WERI-Rb-1 (cell line): ENCODE measurements around the gene CELSR3.

Experiments
- DNase-seq: peaks from one replicate; pipeline ENCODE4 v3.0.0-alpha.2; 2020
- H3K27ac ChIP-seq: fragments of 250-450 bp; sonication (Bioruptor Pico); 2 replicates; pipeline ENCODE4 v1.5.1; 2020; ENCODE audit warnings: mild to moderate bottlenecking, moderate library complexity
- H3K27me3 ChIP-seq: fragments of 250-450 bp; sonication (Bioruptor Pico); 2 replicates; pipeline ENCODE4 v1.5.1; 2021; ENCODE audit warnings: mild to moderate bottlenecking, low read depth, moderate library complexity; ENCODE audit not compliant: insufficient read depth, severe bottlenecking
- H3K36me3 ChIP-seq: fragments of 250-450 bp; sonication (Bioruptor Pico); 2 replicates; pipeline ENCODE4 v1.5.1; 2020; ENCODE audit warnings: mild to moderate bottlenecking, moderate library complexity
- H3K4me3 ChIP-seq: 2 replicates; pipeline ENCODE4 v1.5.1; 2011; ENCODE audit warnings: low read depth, mild to moderate bottlenecking, control low read depth, low read length
- H3K9me3 ChIP-seq: fragments of 250-450 bp; sonication (Bioruptor Pico); 2 replicates; pipeline ENCODE4 v1.5.1; 2021; ENCODE audit warnings: mild to moderate bottlenecking, moderate library complexity; ENCODE audit not compliant: severe bottlenecking
- TF ChIP-seq, protein P1 (sequence below): IDR thresholded peaks from 2 replicates; pipeline ENCODE4 v1.5.1; 2011; ENCODE audit warnings: low read depth, mild to moderate bottlenecking, control low read depth, inconsistent platforms, low read length

The CELSR3 gene

DNA sequence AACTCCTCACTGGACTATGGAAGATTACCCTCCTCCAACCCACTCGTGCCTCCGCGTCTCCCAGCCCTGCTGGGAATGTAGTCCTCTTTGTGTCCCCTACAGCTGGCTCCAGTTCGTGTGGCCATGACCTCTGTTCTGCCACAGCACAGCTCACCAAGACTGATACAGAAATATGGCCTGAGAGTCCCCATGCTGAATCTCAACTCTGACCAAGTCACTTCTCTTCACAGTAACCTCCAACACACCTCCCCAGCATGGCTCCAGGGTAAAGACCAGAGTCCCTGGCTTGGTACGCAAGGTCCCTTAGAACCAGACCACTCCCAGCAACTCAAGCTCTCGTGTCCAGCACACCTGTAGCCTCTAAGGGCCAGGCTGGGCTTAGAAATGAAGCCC lies 65.3 kb downstream of the CELSR3 start:
- no peak overlapping the region; the same call in 1 of the 2 replicates for H3K27ac ChIP-seq
- H3K27me3 ChIP-seq = no peaks in the 10 kb centered on the region
- TF ChIP-seq, protein P1, sequence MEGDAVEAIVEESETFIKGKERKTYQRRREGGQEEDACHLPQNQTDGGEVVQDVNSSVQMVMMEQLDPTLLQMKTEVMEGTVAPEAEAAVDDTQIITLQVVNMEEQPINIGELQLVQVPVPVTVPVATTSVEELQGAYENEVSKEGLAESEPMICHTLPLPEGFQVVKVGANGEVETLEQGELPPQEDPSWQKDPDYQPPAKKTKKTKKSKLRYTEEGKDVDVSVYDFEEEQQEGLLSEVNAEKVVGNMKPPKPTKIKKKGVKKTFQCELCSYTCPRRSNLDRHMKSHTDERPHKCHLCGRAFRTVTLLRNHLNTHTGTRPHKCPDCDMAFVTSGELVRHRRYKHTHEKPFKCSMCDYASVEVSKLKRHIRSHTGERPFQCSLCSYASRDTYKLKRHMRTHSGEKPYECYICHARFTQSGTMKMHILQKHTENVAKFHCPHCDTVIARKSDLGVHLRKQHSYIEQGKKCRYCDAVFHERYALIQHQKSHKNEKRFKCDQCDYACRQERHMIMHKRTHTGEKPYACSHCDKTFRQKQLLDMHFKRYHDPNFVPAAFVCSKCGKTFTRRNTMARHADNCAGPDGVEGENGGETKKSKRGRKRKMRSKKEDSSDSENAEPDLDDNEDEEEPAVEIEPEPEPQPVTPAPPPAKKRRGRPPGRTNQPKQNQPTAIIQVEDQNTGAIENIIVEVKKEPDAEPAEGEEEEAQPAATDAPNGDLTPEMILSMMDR = no peak

GRCh38 chr3:48596676-48597407 lies 65.8 kb downstream of the CELSR3 start:
- no peak overlapping the region for H3K4me3 ChIP-seq
- H3K27me3 ChIP-seq = no peaks in the 10 kb centered on the region
- TF ChIP-seq, protein P1 = no peak
- no peaks in the 10 kb centered on the region for H3K9me3 ChIP-seq
- H3K27ac ChIP-seq = no peak overlapping the region
- peaks cover 45% of the 10 kb centered on the region for H3K36me3 ChIP-seq
- DNase-seq = no peak

More for the DNA sequence above, 65.3 kb downstream of the CELSR3 start:
- Histone ChIP-seq H3K9me3 (no peaks in the 10 kb centered on the region), H3K36me3 (peaks cover 50% of the 10 kb centered on the region), H3K4me3 (no peak overlapping the region)
- DNase-seq = no peak

- DNase-seq = no peak
- H3K27ac ChIP-seq = no peak overlapping the region
- no peak overlapping the region for H3K4me3 ChIP-seq
- no peaks in the 10 kb centered on the region for H3K9me3 ChIP-seq
- H3K27me3 ChIP-seq = no peaks in the 10 kb centered on the region
- TF ChIP-seq, protein P1 = no peak
- H3K36me3 ChIP-seq = peaks cover 39% of the 10 kb centered on the region
Measured at GRCh38 chr3:48596157-48596556, 66.5 kb downstream of the CELSR3 start.

- TF ChIP-seq, protein P1 = no peak
- DNase-seq = no peak
- no peak overlapping the region for H3K27ac ChIP-seq
- H3K36me3 ChIP-seq = peaks cover 33% of the 10 kb centered on the region
- no peaks in the 10 kb centered on the region for H3K9me3 ChIP-seq
- no peak overlapping the region for H3K4me3 ChIP-seq
- no peaks in the 10 kb centered on the region for H3K27me3 ChIP-seq
Measured at GRCh38 chr3:48595526-48596121, 67.1 kb downstream of the CELSR3 start.

DNA sequence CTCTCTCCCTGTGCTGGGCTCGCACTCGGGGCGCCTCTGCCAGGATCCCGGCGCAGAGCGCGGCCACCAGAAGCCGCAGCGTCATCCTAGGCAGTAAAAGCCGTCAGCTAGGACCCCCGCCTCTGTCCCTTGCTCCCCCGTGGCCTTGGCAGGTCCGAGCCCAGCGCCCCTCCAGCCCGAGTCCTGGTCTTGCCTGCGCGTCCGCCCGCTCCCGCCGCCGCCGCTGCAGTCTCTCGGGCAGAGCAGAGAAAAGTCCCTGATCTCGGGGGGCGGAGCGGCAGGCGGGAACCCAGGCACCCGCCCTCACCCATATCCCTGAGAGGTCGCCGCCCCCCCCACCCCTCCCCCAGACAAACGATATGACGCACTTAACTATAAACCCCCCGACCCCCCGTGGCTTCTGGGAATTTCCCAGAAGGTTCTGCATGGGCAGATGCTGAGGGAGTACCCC lies 67.6 kb downstream of the CELSR3 start, which contains the start of gene COL7A1:
Gene COL7A1, minus strand, starts transcription at position 255 of the 451 bp plus-strand sequence. Its CDS starts 170 bp downstream, at position 85.
- no peak for DNase-seq
- H3K36me3 ChIP-seq = peaks cover 28% of the 10 kb centered on the region
- H3K4me3 ChIP-seq = no peak within 1 kb of the TSS
- TF ChIP-seq, protein P1 = no peak
- H3K27ac ChIP-seq = no peak within 1 kb of the TSS
- H3K9me3 ChIP-seq = no peaks in the 10 kb centered on the region
- no peaks in the 10 kb centered on the region for H3K27me3 ChIP-seq
